HG03060 (cell line): ENCODE data around the gene ARMC5.

Experiments used
- ATAC-seq: cut with Tn5 transposase; IDR thresholded peaks from one replicate; pipeline ENCODE4 v1.9.1; 2021; ENCODE audit warnings: low read depth, moderate number of reproducible peaks; ENCODE audit not compliant: unreplicated experiment

ARMC5 gene

GRCh38 chr16:31461201-31461920 is 2.1 kb downstream of the ARMC5 start:
- no peak for ATAC-seq

- ATAC-seq, result no peak
These were observed 2.9 kb downstream of the ARMC5 start for GRCh38 chr16:31461921-31462804.

- no peak for ATAC-seq
These were observed 5.1 kb downstream of the ARMC5 start for GRCh38 chr16:31464348-31464769.

- no peak for ATAC-seq
These were observed 5.5 kb downstream of the ARMC5 start for GRCh38 chr16:31464781-31465260.

- ATAC-seq, result no peak
These were observed 6.6 kb downstream of the ARMC5 start for GRCh38 chr16:31465788-31466370.

GRCh38 chr16:31466381-31466841 is 7.1 kb downstream of the ARMC5 start:
- ATAC-seq, result no peak

- ATAC-seq, result no peak
These were observed 8.0 kb downstream of the ARMC5 start for GRCh38 chr16:31467151-31467773.

GRCh38 chr16:31467858-31468257 is 8.6 kb downstream of the ARMC5 start:
- no peak for ATAC-seq

GRCh38 chr16:31470615-31471014 is 11.3 kb downstream of the ARMC5 start:
- no peak for ATAC-seq

GRCh38 chr16:31471241-31471874 is 12.1 kb downstream of the ARMC5 start:
- no peak for ATAC-seq

GRCh38 chr16:31471875-31472708 is 12.8 kb downstream of the ARMC5 start, which contains the start of gene TGFB1I1:
Gene TGFB1I1 (plus strand): TSS chr16:31472152. CDS start chr16:31472189, 37 bp downstream.
- ATAC-seq, result no peak

- ATAC-seq, result no peak
These were observed 13.5 kb downstream of the ARMC5 start for GRCh38 chr16:31472709-31473203.

GRCh38 chr16:31473264-31473984 is 14.1 kb downstream of the ARMC5 start:
- no peak for ATAC-seq

- ATAC-seq, result no peak
These were observed 14.9 kb downstream of the ARMC5 start for GRCh38 chr16:31474173-31474714.

- ATAC-seq, result no peak
These were observed 15.8 kb downstream of the ARMC5 start for GRCh38 chr16:31474773-31475738.

GRCh38 chr16:31475946-31476302 is 16.6 kb downstream of the ARMC5 start:
- no peak for ATAC-seq
